HG03342 (cell line): ENCODE results near the gene POLR2F.

ENCODE experiments used
- ATAC-seq: cut with Tn5 transposase; IDR thresholded peaks from one replicate; pipeline ENCODE4 v1.9.1; 2021; ENCODE audit warnings: mild to moderate bottlenecking, moderate library complexity; ENCODE audit not compliant: unreplicated experiment

The POLR2F gene

GRCh38 chr22:37979782-37980181 lies 26.3 kb downstream of the POLR2F start:
- ATAC-seq = no peak

- ATAC-seq = no peak
Measured at GRCh38 chr22:37981282-37982011, 27.9 kb downstream of the POLR2F start.

GRCh38 chr22:37982151-37982785 lies 28.8 kb downstream of the POLR2F start:
- no peak for ATAC-seq

- no peak for ATAC-seq
Measured at GRCh38 chr22:37982938-37983859, 29.7 kb downstream of the POLR2F start.

GRCh38 chr22:37983860-37984791 lies 30.6 kb downstream of the POLR2F start, which contains the start of gene SOX10:
SOX10 (minus strand) TSS chr22:37984555; CDS start chr22:37983784, 771 bp downstream.
- ATAC-seq = no peak

GRCh38 chr22:37985050-37985585 lies 31.6 kb downstream of the POLR2F start:
- no peak for ATAC-seq

GRCh38 chr22:37985751-37986281 lies 32.3 kb downstream of the POLR2F start:
- ATAC-seq = no peak

GRCh38 chr22:37986371-37986770 lies 32.9 kb downstream of the POLR2F start:
- no peak for ATAC-seq

- no peak for ATAC-seq
Measured at GRCh38 chr22:37989146-37990045, 35.9 kb downstream of the POLR2F start.

GRCh38 chr22:37990301-37990700 lies 36.8 kb downstream of the POLR2F start:
- ATAC-seq = no peak

GRCh38 chr22:37990862-37991261 lies 37.4 kb downstream of the POLR2F start:
- no peak for ATAC-seq

GRCh38 chr22:37991731-37992442 lies 38.4 kb downstream of the POLR2F start:
- ATAC-seq = no peak

- no peak for ATAC-seq
Measured at GRCh38 chr22:37994049-37994448, 40.5 kb downstream of the POLR2F start.

GRCh38 chr22:37994982-37995381 lies 41.5 kb downstream of the POLR2F start:
- no peak for ATAC-seq

GRCh38 chr22:37995460-37995859 lies 42.0 kb downstream of the POLR2F start:
- no peak for ATAC-seq

- ATAC-seq = no peak
Measured at GRCh38 chr22:37996079-37996478, 42.6 kb downstream of the POLR2F start.

- no peak for ATAC-seq
Measured at GRCh38 chr22:37996515-37997246, 43.2 kb downstream of the POLR2F start.
